HG03066 (cell line): ENCODE results near the gene FAM241A.
A peak's percentile ranks its signal among the peaks of the same experiment; 100 is the strongest.

Experiments
- ATAC-seq: cut with Tn5 transposase; IDR thresholded peaks from one replicate; pipeline ENCODE4 v1.9.1; 2021; ENCODE audit warnings: low read depth; ENCODE audit not compliant: unreplicated experiment

Gene FAM241A

GRCh38 chr4:112210777-112211176 lies 65.5 kb downstream of the FAM241A start:
- ATAC-seq, result no peak

- no peak for ATAC-seq
Observed at GRCh38 chr4:112213091-112213490, 67.8 kb downstream of the FAM241A start.

- no peak for ATAC-seq
Observed at GRCh38 chr4:112213856-112214255, 68.6 kb downstream of the FAM241A start.

DNA sequence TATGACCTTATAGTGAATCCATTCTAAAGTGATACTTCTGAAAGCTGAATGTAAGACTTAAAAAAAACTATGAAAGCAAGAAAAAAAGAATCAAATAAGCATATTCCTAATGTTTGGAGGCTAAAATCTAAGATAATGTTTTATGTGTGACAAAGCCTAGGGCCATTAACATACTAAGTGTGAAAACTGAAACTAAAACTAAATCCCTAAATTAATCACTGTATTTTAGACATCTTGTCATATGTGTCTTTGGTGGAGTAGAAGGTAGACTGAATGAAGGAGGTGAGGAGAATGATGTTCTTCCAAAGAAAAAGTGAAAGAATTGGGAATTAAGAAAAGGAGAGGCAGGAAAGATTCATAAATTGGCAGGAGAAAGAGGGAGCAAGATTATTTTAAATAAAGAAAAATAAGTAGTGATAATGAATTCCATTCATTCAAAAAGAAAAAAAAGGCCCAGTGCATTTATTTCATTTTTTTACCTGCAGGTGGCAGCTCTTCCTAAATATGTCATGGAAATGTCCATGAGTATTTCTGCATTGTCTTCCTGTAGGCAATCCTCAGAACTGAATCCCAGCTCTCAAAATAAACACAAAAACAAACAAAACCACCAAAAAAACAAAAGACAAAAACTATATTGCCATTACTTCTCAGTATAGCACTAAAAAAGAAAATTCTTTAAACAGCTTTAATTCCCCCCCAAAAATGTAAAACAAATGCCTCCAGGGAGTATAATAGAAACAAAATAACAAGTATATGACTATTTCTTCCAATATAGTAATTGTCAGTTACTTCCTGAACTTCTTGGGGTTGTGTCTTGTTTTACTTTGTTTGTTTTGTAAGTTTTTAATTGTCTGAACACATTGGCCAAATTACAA lies 69.4 kb downstream of the FAM241A start:
- ATAC-seq, result no peak

- no peak for ATAC-seq
Observed at GRCh38 chr4:112219826-112220366, 74.6 kb downstream of the FAM241A start.

- no peak for ATAC-seq
Observed at GRCh38 chr4:112222219-112222955, 77.1 kb downstream of the FAM241A start.

DNA sequence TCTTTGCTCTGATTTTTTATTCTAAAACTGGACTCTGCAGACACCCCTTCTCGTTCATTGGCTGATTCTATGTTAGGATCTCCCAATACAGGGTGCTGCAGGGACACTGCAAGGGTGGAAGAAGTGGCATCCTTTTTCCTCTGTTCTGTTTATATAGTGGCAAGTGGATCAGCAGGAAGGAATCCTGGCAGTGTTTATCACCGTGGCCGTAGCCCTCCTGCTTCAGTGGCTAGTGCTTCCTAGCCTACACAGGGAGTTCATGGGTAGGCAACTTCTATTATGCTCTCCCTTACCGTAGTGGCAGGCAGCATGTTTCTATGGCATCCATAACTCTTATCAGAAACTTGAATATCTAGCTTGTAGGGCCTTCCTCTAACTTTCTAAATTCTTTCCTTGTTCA lies 79.9 kb downstream of the FAM241A start:
- no peak for ATAC-seq

- peak; percentile 75 for ATAC-seq
Observed at GRCh38 chr4:112230879-112231778, 85.9 kb downstream of the FAM241A start.

DNA sequence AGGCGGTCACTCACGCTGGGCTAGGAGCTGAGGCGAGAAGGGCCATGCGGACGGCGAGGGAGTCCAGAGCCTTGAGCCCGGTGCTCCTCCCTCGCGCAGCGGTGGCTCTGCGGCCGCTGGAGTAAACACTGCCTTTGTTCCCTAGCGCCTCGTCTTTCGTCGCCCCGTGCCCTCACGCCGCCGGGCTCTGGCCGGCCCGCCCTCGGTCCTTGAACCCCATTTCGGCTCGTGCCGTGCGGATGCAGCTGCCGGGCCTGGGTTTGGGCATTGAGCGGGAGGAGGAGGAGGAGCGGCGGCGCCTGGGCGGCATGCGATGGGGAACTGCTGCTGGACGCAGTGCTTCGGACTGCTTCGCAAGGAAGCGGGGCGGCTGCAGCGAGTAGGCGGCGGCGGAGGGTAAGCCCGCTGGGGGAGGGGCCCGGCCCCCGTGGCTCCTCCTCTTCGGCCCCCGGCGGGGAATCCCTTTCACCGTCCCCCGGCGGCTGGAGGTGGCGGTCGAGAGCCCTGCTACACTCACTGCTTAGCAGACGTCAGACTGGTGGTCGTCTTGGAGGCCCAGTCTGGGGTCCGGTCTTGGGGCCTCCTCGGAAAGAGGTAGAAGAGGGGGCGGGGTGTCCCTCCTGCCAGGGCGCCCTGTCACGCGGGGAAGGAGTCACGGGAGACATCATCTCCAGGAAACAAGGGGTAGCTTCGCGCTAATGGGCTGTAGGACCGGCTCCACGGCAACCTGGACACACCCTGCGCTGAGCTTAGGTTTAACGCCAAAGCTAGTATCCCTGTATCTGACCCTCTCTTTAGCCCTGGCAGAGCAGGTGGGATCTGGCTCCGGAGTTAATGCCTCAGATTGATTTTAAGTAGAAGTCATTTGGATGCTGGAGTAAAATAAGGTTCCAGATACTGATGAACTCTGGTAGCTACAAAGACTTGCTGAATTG lies 86.8 kb downstream of the FAM241A start, which contains the start of gene AP1AR:
Gene AP1AR (plus strand): TSS at position 9 of the 935 bp plus-strand sequence. CDS start 305 bp downstream, at position 314.
- peak; percentile 60 for ATAC-seq

- no peak for ATAC-seq
Observed at GRCh38 chr4:112234952-112235609, 89.8 kb downstream of the FAM241A start.

- no peak for ATAC-seq
Observed at GRCh38 chr4:112236040-112236439, 90.8 kb downstream of the FAM241A start.

GRCh38 chr4:112238833-112239232 lies 93.6 kb downstream of the FAM241A start:
- no peak for ATAC-seq
